Activated CD8-positive, alpha-beta memory T cell treated with anti-CD3 and anti-CD28 coated beads for 1 hour (primary cell): ENCODE results near the gene TMBIM4.
"Not testable (repeated sequence)": the region's sequence is repeated elsewhere in the genome, so short reads cannot be mapped to it uniquely, and the experiment has no call there.

ENCODE experiments used
- DNase-seq, 2 donors: peaks; one replicate each; pipeline ENCODE4 v3.0.0-alpha.2; 2020; ENCODE audit warnings: low read depth in 1 of 2; ENCODE audit errors: extremely low read depth in 1 of 2

TMBIM4 gene

GRCh38 chr12:66169221-66170170 lies at the start of gene TMBIM4:
Gene TMBIM4, minus strand, starts transcription at chr12:66169996. Its CDS starts 45 bp downstream, at chr12:66169951.
- DNase-seq: peak; percentile 49 to 73

GRCh38 chr12:66217342-66217917 lies 47.6 kb upstream of the TMBIM4 start:
- DNase-seq: no peak

GRCh38 chr12:66213011-66213410 lies 43.2 kb upstream of the TMBIM4 start:
- DNase-seq: not testable (repeated sequence)

GRCh38 chr12:66211573-66211972 lies 41.8 kb upstream of the TMBIM4 start:
- not testable (repeated sequence) for DNase-seq

- no peak for DNase-seq
Measured at GRCh38 chr12:66210840-66211239, 41.0 kb upstream of the TMBIM4 start.

- DNase-seq: no peak
Measured at GRCh38 chr12:66206141-66206540, 36.3 kb upstream of the TMBIM4 start.

- DNase-seq: no peak
Measured at GRCh38 chr12:66203820-66204219, 34.0 kb upstream of the TMBIM4 start.

- no peak for DNase-seq
Measured at GRCh38 chr12:66199831-66200509, 30.2 kb upstream of the TMBIM4 start.

GRCh38 chr12:66199141-66199540 lies 29.3 kb upstream of the TMBIM4 start:
- DNase-seq: no peak

GRCh38 chr12:66197495-66197921 lies 27.7 kb upstream of the TMBIM4 start:
- DNase-seq: no peak

GRCh38 chr12:66196806-66197205 lies 27.0 kb upstream of the TMBIM4 start:
- DNase-seq: no peak

- no peak for DNase-seq
Measured at GRCh38 chr12:66195242-66195641, 25.4 kb upstream of the TMBIM4 start.

- DNase-seq: no peak
Measured at GRCh38 chr12:66194122-66194521, 24.3 kb upstream of the TMBIM4 start.

- DNase-seq: no peak
Measured at GRCh38 chr12:66191547-66192126, 21.8 kb upstream of the TMBIM4 start.

- DNase-seq: no peak
Measured at GRCh38 chr12:66190519-66191370, 20.9 kb upstream of the TMBIM4 start.

- DNase-seq: no peak
Measured at GRCh38 chr12:66189889-66190288, 20.1 kb upstream of the TMBIM4 start.

- DNase-seq: no peak
Measured at GRCh38 chr12:66189486-66189843, 19.7 kb upstream of the TMBIM4 start.

GRCh38 chr12:66188584-66189485 lies 19.0 kb upstream of the TMBIM4 start, which contains the start of gene IRAK3:
Gene IRAK3, plus strand, starts transcription at chr12:66189214. Its CDS starts 86 bp downstream, at chr12:66189300.
- DNase-seq: no peak

GRCh38 chr12:66187821-66188220 lies 18.0 kb upstream of the TMBIM4 start:
- no peak for DNase-seq
